ENCODE data around the gene TPCN2. TPM values are rescaled to one million over a fixed set of nuclear protein-coding genes. Genes with fewer than 3 reads are reported as not detected.

Gene TPCN2
- polyA plus RNA-seq, 1 donor from 2014 or later: 14.2 TPM

- no peak overlapping the region for H3K27ac ChIP-seq (ENCODE audit: low read length)
- H3K36me3 ChIP-seq (ENCODE audit: insufficient read depth, low read length): no peaks in the 10 kb centered on the region
- no peaks in the 10 kb centered on the region for H3K79me2 ChIP-seq (replicated peaks; ENCODE audit: insufficient read depth, low read length)
- H2AFZ ChIP-seq (ENCODE audit: low read depth, low read length): no peak overlapping the region
- H3K4me2 ChIP-seq (ENCODE audit: low read length): no peak overlapping the region
- H3K9ac ChIP-seq (ENCODE audit: low read length): no peak overlapping the region
- no peaks in the 10 kb centered on the region for H3K9me2 ChIP-seq (ENCODE audit: insufficient read depth, low read length)
- no peaks in the 10 kb centered on the region for H3F3A ChIP-seq (ENCODE audit: insufficient read depth, low read length, poor library complexity, severe bottlenecking)
- H3K4me3 ChIP-seq (ENCODE audit: low read length): no peak overlapping the region
- TF ChIP-seq CTCF (IDR thresholded peaks at IDR 0.05; ENCODE audit: poor library complexity, severe bottlenecking) (no peak), EP300 (conservative IDR thresholded peaks at IDR 0.05; ENCODE audit: poor library complexity, severe bottlenecking) (no peak), REST (IDR thresholded peaks at IDR 0.05; ENCODE audit: borderline replicate concordance) (no peak), TAF1 (IDR thresholded peaks at IDR 0.05; ENCODE audit: low read depth) (no peak), POLR2AphosphoS5 (IDR thresholded peaks at IDR 0.05) (no peak), EZH2 (IDR thresholded peaks at IDR 0.05; ENCODE audit: borderline replicate concordance, insufficient read depth, low read length, poor library complexity, severe bottlenecking) (no peak), MXI1 (conservative IDR thresholded peaks at IDR 0.05; ENCODE audit: poor library complexity, severe bottlenecking) (no peak), RAD21 (conservative IDR thresholded peaks at IDR 0.05) (no peak), SMC3 (conservative IDR thresholded peaks at IDR 0.05; ENCODE audit: poor library complexity) (no peak)
- H3K27me3 ChIP-seq (ENCODE audit: insufficient read depth, low read depth, low read length): no peaks in the 10 kb centered on the region
- H3K9me3 ChIP-seq (ENCODE audit: low read length): no peaks in the 10 kb centered on the region
- H4K20me1 ChIP-seq (ENCODE audit: insufficient read depth): no peaks in the 10 kb centered on the region
Observed at GRCh38 chr11:69111624-69112542, 63.2 kb downstream of the TPCN2 start.

GRCh38 chr11:69113226-69113625 is 64.5 kb downstream of the TPCN2 start:
- Histone ChIP-seq H3K27ac (ENCODE audit: low read length) (no peak overlapping the region), H3F3A (ENCODE audit: insufficient read depth, low read length, poor library complexity, severe bottlenecking) (no peaks in the 10 kb centered on the region), H4K20me1 (ENCODE audit: insufficient read depth) (no peaks in the 10 kb centered on the region), H2AFZ (ENCODE audit: low read depth, low read length) (no peak overlapping the region), H3K4me2 (ENCODE audit: low read length) (no peak overlapping the region), H3K79me2 (replicated peaks; ENCODE audit: insufficient read depth, low read length) (no peaks in the 10 kb centered on the region), H3K9me2 (ENCODE audit: insufficient read depth, low read length) (no peaks in the 10 kb centered on the region), H3K4me3 (ENCODE audit: low read length) (no peak overlapping the region), H3K27me3 (ENCODE audit: insufficient read depth, low read depth, low read length) (no peaks in the 10 kb centered on the region), H3K36me3 (ENCODE audit: insufficient read depth, low read length) (no peaks in the 10 kb centered on the region), H3K9ac (ENCODE audit: low read length) (no peak overlapping the region), H3K9me3 (ENCODE audit: low read length) (no peaks in the 10 kb centered on the region)
- TF ChIP-seq EP300 (conservative IDR thresholded peaks at IDR 0.05; ENCODE audit: poor library complexity, severe bottlenecking) (no peak), EZH2 (IDR thresholded peaks at IDR 0.05; ENCODE audit: borderline replicate concordance, insufficient read depth, low read length, poor library complexity, severe bottlenecking) (no peak)

Data from neural cell (in vitro differentiated cells).